Suppressor macrophage treated with lipopolysaccharide for 1 hour (primary cell): ENCODE data around the gene GLB1L.
"Not testable (repeated sequence)": the region's sequence is repeated elsewhere in the genome, so short reads cannot be mapped to it uniquely, and the experiment has no call there.

Experiments
- DNase-seq, 3 donors: peaks; one replicate each; pipeline ENCODE4 v3.0.0-alpha.2; 2020 to 2022

The GLB1L gene

GRCh38 chr2:219245148-219245898, at the start of gene GLB1L, which contains the start of gene STK16:
Gene GLB1L (minus strand): TSS chr2:219245444. CDS start chr2:219243573, 1,871 bp downstream.
Gene STK16 (plus strand): TSS chr2:219245479. CDS start chr2:219246000, 521 bp downstream.
- DNase-seq, result peak; percentile 93 to 96 (median 96)

GRCh38 chr2:219294356-219295351, 49.4 kb upstream of the GLB1L start:
- peak; percentile 80 to 94 (median 85) for DNase-seq

GRCh38 chr2:219293736-219294231, 48.5 kb upstream of the GLB1L start:
- no peak for DNase-seq

- DNase-seq, result no peak
Measured at GRCh38 chr2:219292616-219293015, 47.4 kb upstream of the GLB1L start.

GRCh38 chr2:219291910-219292490, 46.8 kb upstream of the GLB1L start:
- no peak for DNase-seq

GRCh38 chr2:219291394-219291793, 46.1 kb upstream of the GLB1L start:
- no peak for DNase-seq

- no peak for DNase-seq
Measured at GRCh38 chr2:219290381-219291171, 45.3 kb upstream of the GLB1L start.

GRCh38 chr2:219289537-219290361, 44.5 kb upstream of the GLB1L start:
- DNase-seq, result peak; percentile 31 to 47 (median 46)

GRCh38 chr2:219289195-219289536, 43.9 kb upstream of the GLB1L start:
- DNase-seq, result no peak

- no peak for DNase-seq
Measured at GRCh38 chr2:219287580-219288265, 42.5 kb upstream of the GLB1L start.

GRCh38 chr2:219287116-219287440, 41.8 kb upstream of the GLB1L start:
- not testable (repeated sequence) for DNase-seq

- no peak for DNase-seq
Measured at GRCh38 chr2:219286436-219287115, 41.3 kb upstream of the GLB1L start.

- no peak for DNase-seq
Measured at GRCh38 chr2:219285894-219286425, 40.7 kb upstream of the GLB1L start.

GRCh38 chr2:219285373-219285735, 40.1 kb upstream of the GLB1L start:
- DNase-seq, result no peak

GRCh38 chr2:219284501-219285372, 39.5 kb upstream of the GLB1L start:
- no peak for DNase-seq

GRCh38 chr2:219282943-219283581, 37.8 kb upstream of the GLB1L start:
- no peak for DNase-seq

- no peak for DNase-seq
Measured at GRCh38 chr2:219282375-219282774, 37.1 kb upstream of the GLB1L start.

- no peak for DNase-seq
Measured at GRCh38 chr2:219281588-219281987, 36.3 kb upstream of the GLB1L start.
